GM18519 (cell line): ENCODE measurements around the gene ENTPD8.

Source experiments
- ATAC-seq: cut with Tn5 transposase; IDR thresholded peaks from one replicate; pipeline ENCODE4 v1.9.1; 2021; ENCODE audit warnings: mild to moderate bottlenecking, moderate library complexity; ENCODE audit not compliant: unreplicated experiment, low FRiP score

The ENTPD8 gene

DNA sequence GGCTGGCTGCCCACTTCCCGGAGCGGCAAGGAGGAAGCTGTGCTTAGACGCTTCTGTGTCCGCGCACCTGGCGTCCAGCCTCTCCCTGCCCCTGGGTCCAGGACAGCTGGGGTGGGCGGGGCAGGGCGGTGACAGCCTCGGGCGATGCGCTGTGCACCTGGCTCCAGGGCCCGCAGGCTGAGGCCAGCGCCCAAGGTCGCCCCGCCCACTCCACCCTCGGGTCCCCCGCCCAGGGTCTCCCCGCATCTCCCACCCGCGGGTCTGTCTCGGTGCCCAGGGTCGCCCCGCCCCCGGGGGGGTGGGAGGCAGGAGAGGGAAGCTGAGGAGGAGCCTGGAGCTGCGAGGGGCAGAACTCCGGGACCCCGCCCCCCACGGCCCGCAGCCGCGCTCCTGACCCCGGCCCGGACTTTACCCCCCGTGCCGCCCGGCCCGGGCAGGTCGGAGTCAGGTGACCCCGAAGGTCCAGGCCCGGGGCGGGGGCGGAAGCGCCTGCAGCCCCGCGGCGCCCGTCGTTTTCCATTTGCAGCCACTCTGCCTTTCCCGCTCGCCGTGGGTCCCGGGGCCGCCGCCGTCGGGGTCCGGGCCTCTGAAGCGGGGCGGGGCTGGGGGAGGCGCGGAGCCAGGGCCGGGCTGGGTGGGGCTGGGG lies at the start of gene ENTPD8:
TSS of gene ENTPD8 (minus strand) at position 69 of the 646 bp plus-strand sequence. CDS start 3,072 bp downstream, outside the sequence.
- ATAC-seq, result no peak

DNA sequence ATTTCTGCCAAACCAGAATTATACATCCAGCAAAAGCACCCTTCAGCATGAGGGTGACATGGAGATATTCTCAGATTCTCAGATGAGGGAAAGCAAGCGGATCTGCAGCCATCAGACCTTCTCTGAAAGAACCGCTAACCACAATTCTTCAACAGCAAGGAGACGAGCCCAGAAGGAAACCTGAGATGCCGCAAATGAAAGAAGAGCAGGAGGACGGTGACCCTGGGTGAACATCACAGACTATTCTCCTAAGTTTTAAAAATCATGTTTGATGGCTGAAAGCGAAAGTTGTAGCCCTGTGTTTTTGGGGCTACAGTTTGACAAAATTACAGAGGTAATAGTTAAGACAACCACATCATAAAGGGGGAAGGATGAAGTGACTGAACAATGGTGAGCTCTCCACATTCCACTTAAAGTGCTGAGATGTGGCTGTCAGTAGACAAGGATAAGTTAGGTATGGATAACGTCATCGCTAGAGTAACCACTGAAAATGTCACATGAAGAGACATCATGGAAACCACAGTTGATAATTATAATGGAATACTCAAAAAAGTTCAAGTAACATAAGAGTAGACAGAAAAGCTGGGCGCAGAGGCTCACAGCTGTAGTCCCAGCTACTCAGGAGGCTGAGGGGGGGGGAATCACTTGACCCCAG lies 49.5 kb upstream of the ENTPD8 start:
- no peak for ATAC-seq

DNA sequence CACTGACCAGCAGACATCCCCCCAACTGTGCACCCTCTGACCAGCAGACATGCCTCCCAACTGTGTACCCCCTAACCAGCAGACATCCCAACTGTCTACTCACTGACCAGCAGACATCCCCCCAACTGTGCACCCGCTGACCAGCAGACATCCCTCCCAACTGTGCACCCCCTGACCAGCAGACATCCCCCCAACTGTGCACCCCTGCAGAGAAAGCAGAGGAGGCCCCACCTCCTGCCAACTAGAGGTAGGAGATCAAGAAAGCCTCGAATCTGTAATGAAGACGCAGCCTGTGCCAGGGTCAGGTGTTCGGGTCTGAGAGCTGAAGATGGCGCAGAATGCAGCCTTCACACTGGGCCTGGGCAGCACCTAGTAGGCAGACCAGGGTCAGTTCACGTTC lies 47.7 kb upstream of the ENTPD8 start:
- ATAC-seq, result no peak

DNA sequence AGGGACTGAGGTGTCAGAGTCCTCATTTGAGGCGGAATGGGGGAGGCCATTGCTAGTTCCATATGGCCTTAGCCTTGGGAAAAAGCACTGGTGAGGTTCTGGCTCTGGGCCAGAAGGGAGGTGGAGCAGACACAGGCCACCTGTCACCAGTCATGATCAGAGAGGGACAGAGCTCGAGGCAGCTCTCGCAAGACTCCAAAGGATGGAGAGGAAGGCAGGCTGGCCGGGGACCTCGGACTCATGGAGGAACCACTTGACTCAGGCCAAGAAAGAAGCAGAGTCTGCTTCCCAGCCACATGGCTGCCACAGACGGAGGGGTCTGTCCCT lies 47.1 kb upstream of the ENTPD8 start:
- ATAC-seq, result no peak

- no peak for ATAC-seq
Observed at GRCh38 chr9:137487454-137488326, 46.5 kb upstream of the ENTPD8 start.

DNA sequence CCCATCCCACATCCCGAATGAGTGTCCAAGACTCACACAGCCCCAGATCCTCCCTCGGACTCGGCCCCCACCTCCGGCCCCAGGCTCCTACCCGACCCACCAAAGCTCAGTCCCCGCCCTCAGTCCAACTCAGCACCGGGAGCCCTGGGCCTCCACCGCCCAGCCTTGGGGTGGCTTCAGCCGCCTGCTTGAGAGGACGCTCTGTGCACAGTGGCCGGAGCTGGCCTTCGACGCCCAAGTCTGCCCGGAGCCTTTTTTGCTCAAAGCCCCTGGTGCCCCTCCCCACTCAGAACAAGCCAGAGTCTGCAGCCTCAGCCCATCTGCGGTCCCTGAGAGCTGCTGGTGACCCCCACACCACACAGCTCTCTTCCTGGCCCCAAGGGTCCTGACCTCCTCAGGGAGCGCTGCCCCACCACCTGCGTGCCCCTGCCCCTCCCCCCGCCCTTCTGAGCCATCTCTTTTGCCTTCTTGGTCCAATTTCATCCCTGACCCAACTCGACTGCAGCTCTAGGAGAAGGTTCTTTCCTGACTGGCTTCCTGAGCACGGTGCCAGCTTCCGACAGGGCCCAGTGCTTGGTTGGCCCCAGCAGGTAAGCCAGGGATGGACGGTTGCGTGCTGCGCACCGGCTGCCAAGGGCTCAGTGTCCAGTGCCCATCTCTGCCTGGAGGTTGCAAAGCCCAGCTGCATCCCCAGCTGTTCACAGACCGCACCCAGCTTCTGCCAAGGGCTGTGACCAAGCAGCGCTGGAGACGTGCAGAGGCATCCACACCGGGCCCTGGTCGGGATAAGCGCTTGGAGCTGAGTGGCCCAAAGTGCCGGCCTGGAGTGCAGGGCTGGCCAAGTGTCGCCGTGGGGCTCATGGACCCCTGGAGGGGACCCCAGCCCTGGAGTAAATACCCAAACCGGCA lies 45.6 kb upstream of the ENTPD8 start:
- no peak for ATAC-seq

GRCh38 chr9:137486141-137486490 lies 45.0 kb upstream of the ENTPD8 start:
- ATAC-seq, result no peak

GRCh38 chr9:137485343-137486140 lies 44.4 kb upstream of the ENTPD8 start:
- no peak for ATAC-seq

GRCh38 chr9:137484551-137485315 lies 43.6 kb upstream of the ENTPD8 start:
- ATAC-seq, result no peak

GRCh38 chr9:137482094-137482781 lies 41.1 kb upstream of the ENTPD8 start:
- no peak for ATAC-seq

GRCh38 chr9:137480686-137481683 lies 39.8 kb upstream of the ENTPD8 start:
- ATAC-seq, result no peak

- no peak for ATAC-seq
Observed at GRCh38 chr9:137479892-137480685, 38.9 kb upstream of the ENTPD8 start.

GRCh38 chr9:137478962-137479861 lies 38.1 kb upstream of the ENTPD8 start:
- no peak for ATAC-seq

GRCh38 chr9:137478613-137478961 lies 37.4 kb upstream of the ENTPD8 start:
- no peak for ATAC-seq

GRCh38 chr9:137477778-137478612 lies 36.8 kb upstream of the ENTPD8 start:
- ATAC-seq, result no peak
